Upper lobe of left lung (tissue), 4 donors: ENCODE data around the gene PCBP3.

Source experiments
- CTCF ChIP-seq, 6 experiments: fragments of 450-650 bp in 4 of 6; fragments of 200-600 bp in 2 of 6; sonication (generic) in 2 of 6; IDR thresholded peaks; one replicate each; pipeline ENCODE4 v1.5.1; 2016 to 2019; ENCODE audit warnings: antibody characterized with exemption in 6 of 6
- POLR2A ChIP-seq, 4 donors: fragments of 450-650 bp; IDR thresholded peaks; one replicate each; pipeline ENCODE4 v1.5.1; 2016 to 2017; ENCODE audit warnings: antibody characterized with exemption in 4 of 4, mild to moderate bottlenecking in 2 of 4
- POLR2AphosphoS5 ChIP-seq, 2 donors: sonication (generic); formaldehyde crosslinking; IDR thresholded peaks; one replicate each; pipeline ENCODE4 v1.5.1; 2017; ENCODE audit warnings: antibody characterized with exemption in 2 of 2

GRCh38 chr21:45972353-45972715 is 328.8 kb downstream of the PCBP3 start:
- no peak for TF ChIP-seq CTCF (IDR thresholded peaks at IDR 0.05)
- no peak for TF ChIP-seq POLR2AphosphoS5 (IDR thresholded peaks at IDR 0.05)
- TF ChIP-seq POLR2A (IDR thresholded peaks at IDR 0.05), result no peak
